ENCODE measurements around the gene TSPAN9. TPM values are rescaled to one million over a fixed set of nuclear protein-coding genes. Genes with fewer than 3 reads are reported as not detected.

TSPAN9 gene
- total RNA-seq, 1 experiment from 2014 or later: 7.7 TPM

DNA sequence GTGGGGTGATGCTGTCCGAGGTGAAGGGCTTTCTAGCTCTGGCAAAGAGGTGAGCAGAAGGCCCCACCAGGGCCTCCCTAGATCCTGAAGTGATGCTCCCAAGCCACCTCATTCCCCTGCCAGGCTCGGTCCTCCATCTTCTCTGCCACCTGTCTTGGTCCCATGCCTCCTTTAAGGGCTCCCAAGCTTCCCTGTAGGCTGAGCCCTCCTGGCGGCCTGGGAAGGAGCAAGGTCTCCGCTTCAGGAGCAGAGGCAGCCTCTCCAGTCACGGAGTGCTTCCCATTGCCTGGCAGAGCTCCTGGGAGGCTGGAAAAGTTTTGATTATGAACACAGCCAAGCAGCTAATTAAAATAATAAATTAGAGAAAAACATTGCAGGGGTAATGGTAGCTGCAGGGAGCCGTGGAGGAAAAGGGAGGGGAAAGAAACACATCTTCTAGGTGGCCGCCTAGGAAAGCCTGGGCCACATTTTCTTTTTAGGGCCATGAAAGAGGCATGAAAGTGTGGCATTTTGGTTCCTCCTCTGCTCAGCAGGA is 253.9 kb downstream of the TSPAN9 start:
- POLR2A ChIA-PET: no interaction called here
- Histone ChIP-seq H3K27me3 (ENCODE audit: control insufficient read depth, insufficient read depth, low read length) (no peaks in the 10 kb centered on the region), H3K27ac (ENCODE audit: low read length) (no peak overlapping the region), H3K9me3 (ENCODE audit: control insufficient read depth, insufficient read depth, low read depth, low read length) (no peaks in the 10 kb centered on the region), H3K36me3 (ENCODE audit: control insufficient read depth, insufficient read depth, low read length) (no peaks in the 10 kb centered on the region), H3K4me1 (ENCODE audit: control insufficient read depth, insufficient read depth, low read length) (no peaks in the 10 kb centered on the region), H3K4me3 (ENCODE audit: low read depth in 2 of 2, low read length in 2 of 2) (no peak overlapping the region)
- BruUV-seq (replicated peaks): no TSS peak
- CTCF ChIA-PET: no interaction called here
- no peak for DNase-seq (ENCODE audit: low read depth, low spot score)
- in situ Hi-C loops (cut with HindIII; ENCODE audit: low pct_unique_long_range_greater_than_20kb, low sequenced_read_pairs): no loop called here
- TF ChIP-seq SIN3A (IDR thresholded peaks at IDR 0.05; ENCODE audit: borderline replicate concordance, insufficient read depth, low read depth, low read length) (no peak), POLR2AphosphoS5 (IDR thresholded peaks at IDR 0.05; ENCODE audit: low read depth, low read length) (no peak), REST (IDR thresholded peaks at IDR 0.05; ENCODE audit: insufficient read depth in 1 of 2, low read depth in 2 of 2, low read length in 1 of 2) (no peak), TCF7L2 (IDR thresholded peaks at IDR 0.05; ENCODE audit: low read depth, low read length) (no peak)
- TF ChIP-seq, protein P1, sequence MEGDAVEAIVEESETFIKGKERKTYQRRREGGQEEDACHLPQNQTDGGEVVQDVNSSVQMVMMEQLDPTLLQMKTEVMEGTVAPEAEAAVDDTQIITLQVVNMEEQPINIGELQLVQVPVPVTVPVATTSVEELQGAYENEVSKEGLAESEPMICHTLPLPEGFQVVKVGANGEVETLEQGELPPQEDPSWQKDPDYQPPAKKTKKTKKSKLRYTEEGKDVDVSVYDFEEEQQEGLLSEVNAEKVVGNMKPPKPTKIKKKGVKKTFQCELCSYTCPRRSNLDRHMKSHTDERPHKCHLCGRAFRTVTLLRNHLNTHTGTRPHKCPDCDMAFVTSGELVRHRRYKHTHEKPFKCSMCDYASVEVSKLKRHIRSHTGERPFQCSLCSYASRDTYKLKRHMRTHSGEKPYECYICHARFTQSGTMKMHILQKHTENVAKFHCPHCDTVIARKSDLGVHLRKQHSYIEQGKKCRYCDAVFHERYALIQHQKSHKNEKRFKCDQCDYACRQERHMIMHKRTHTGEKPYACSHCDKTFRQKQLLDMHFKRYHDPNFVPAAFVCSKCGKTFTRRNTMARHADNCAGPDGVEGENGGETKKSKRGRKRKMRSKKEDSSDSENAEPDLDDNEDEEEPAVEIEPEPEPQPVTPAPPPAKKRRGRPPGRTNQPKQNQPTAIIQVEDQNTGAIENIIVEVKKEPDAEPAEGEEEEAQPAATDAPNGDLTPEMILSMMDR (IDR thresholded peaks at IDR 0.05): no peak
- no peak for ATAC-seq
- intact Hi-C loops (cut with micrococcal nuclease; ENCODE audit: unreplicated experiment): no loop called here

DNA sequence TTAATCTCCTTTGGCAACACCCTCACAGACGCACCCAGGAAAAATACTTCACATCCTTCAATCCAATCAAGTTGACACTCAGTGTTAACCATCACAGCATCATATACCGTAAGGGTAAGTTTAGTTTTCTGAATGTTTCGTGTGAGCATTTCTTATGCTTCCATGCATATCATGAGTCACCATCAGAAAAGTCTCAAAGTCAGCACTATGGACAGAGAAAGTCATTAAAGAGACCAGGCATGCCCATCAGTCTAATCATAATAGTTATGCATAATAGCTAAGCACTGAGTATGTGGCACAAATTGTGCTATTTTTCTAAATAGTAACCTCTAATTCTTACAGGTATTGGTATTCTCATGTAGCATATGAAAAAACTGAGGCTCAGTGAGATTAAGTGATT is 255.0 kb downstream of the TSPAN9 start:
- H3K9me3 ChIP-seq (ENCODE audit: control insufficient read depth, insufficient read depth, low read depth, low read length): no peaks in the 10 kb centered on the region
- H3K4me1 ChIP-seq (ENCODE audit: control insufficient read depth, insufficient read depth, low read length): no peaks in the 10 kb centered on the region
- DNase-seq (ENCODE audit: low read depth, low spot score) (no peak), ATAC-seq (no peak)
- POLR2A ChIA-PET: no interaction called here
- in situ Hi-C loops (cut with HindIII; ENCODE audit: low pct_unique_long_range_greater_than_20kb, low sequenced_read_pairs): no loop called here
- TF ChIP-seq REST (IDR thresholded peaks at IDR 0.05; ENCODE audit: insufficient read depth in 1 of 2, low read depth in 2 of 2, low read length in 1 of 2): peak in 1 of 2 experiments; percentile 50; a peak in 2 of 4 replicates
- no peak for TF ChIP-seq SIN3A (IDR thresholded peaks at IDR 0.05; ENCODE audit: borderline replicate concordance, insufficient read depth, low read depth, low read length)
- no peak for TF ChIP-seq TCF7L2 (IDR thresholded peaks at IDR 0.05; ENCODE audit: low read depth, low read length)
- TF ChIP-seq POLR2AphosphoS5 (IDR thresholded peaks at IDR 0.05; ENCODE audit: low read depth, low read length): no peak
- H3K27me3 ChIP-seq (ENCODE audit: control insufficient read depth, insufficient read depth, low read length): no peaks in the 10 kb centered on the region
- H3K4me3 ChIP-seq (ENCODE audit: low read depth in 2 of 2, low read length in 2 of 2): no peak overlapping the region
- intact Hi-C loops (cut with micrococcal nuclease; ENCODE audit: unreplicated experiment): no loop called here
- no TSS peak for BruUV-seq (replicated peaks)
- no peaks in the 10 kb centered on the region for H3K36me3 ChIP-seq (ENCODE audit: control insufficient read depth, insufficient read depth, low read length)
- CTCF ChIA-PET: no interaction called here
- H3K27ac ChIP-seq (ENCODE audit: low read length): no peak overlapping the region
